Measurements from ENCODE around the gene GDA. TPM values are rescaled to one million over a fixed set of nuclear protein-coding genes. Genes with fewer than 3 reads are reported as not detected.

The GDA gene
- 0.76 TPM in 1 of 2 replicates, not detected in the other for total RNA-seq

GRCh38 chr9:72149231-72149975, at the start of gene GDA:
Gene GDA (plus strand): TSS chr9:72149440. CDS start chr9:72149560, 120 bp downstream.

Other genes starting within 250 kb of the GDA start
- 14.8 and 15.5 TPM in 2 replicates for gene ABHD17B, start 238.2 kb upstream of the GDA start, total RNA-seq
- 4.7 and 5.5 TPM in 2 replicates for gene C9orf85, start 237.8 kb upstream of the GDA start, total RNA-seq
- not detected in 2 replicates for gene C9orf57, start 88.8 kb upstream of the GDA start, total RNA-seq
- 83.6 and 118 TPM in 2 replicates for gene ZFAND5, start 215.8 kb downstream of the GDA start, total RNA-seq